HEK293 (cell line): ENCODE measurements around the gene TBL1XR1.

Experiments used
- CTCF ChIA-PET: fragments of 350-600 bp; formaldehyde crosslinking; extraction: SDS; loops from one replicate; lab custom pipeline; 2021; ENCODE audit warnings: antibody characterized with exemption; lab: Yijun Ruan, JAX
- POLR2A ChIA-PET: fragments of 300-600 bp; formaldehyde crosslinking; extraction: SDS; loops from one replicate; lab custom pipeline; 2020; ENCODE audit warnings: antibody characterized with exemption, inconsistent platforms; lab: Yijun Ruan, JAX
- H3K27ac ChIP-seq: fragments of 200-500 bp; sonication (Bioruptor generic); 2 replicates; pipeline ENCODE4 v1.5.1; 2014; ENCODE audit warnings: low read depth, low read length, control low read depth, inconsistent platforms; ENCODE audit errors: extremely low read depth
- H3K36me3 ChIP-seq, 2 experiments: fragments of 200-500 bp in 1 of 2; sonication (Bioruptor generic) in 1 of 2; 1 replicate in 1 of 2; 2 replicates in 1 of 2; pipeline ENCODE4 v1.5.1; 2014 to 2017; ENCODE audit warnings: inconsistent platforms in 2 of 2, low read length in 2 of 2; ENCODE audit not compliant: control insufficient read depth in 2 of 2, insufficient read depth in 1 of 2
- H3K4me1 ChIP-seq: fragments of 200-500 bp; sonication (Bioruptor generic); 2 replicates; pipeline ENCODE4 v1.5.1; 2014; ENCODE audit warnings: mild to moderate bottlenecking, low read length, inconsistent platforms; ENCODE audit not compliant: control insufficient read depth, insufficient read depth
- H3K4me3 ChIP-seq: 2 replicates; pipeline ENCODE4 v1.5.1; 2011; ENCODE audit warnings: low read depth, mild to moderate bottlenecking, control low read depth, low read length, moderate library complexity
- H3K9me3 ChIP-seq: fragments of 200-500 bp; sonication (Bioruptor generic); 2 replicates; pipeline ENCODE4 v1.5.1; 2014; ENCODE audit warnings: low read depth, low read length, inconsistent platforms; ENCODE audit not compliant: control insufficient read depth, insufficient read depth
- KLF10 ChIP-seq: fragments of 450-650 bp; IDR thresholded peaks from 2 replicates; pipeline ENCODE4 v1.5.1; 2018; ENCODE audit warnings: missing biosample characterization, mild to moderate bottlenecking, missing genetic modification characterization
- REST ChIP-seq: fragments of 450-650 bp; formaldehyde crosslinking; IDR thresholded peaks from 2 replicates; pipeline ENCODE4 v1.5.1; 2016; ENCODE audit warnings: missing biosample characterization, missing genetic modification characterization
- YY1 ChIP-seq: fragments of 450-650 bp; formaldehyde crosslinking; IDR thresholded peaks from 2 replicates; pipeline ENCODE4 v1.5.1; 2018; ENCODE audit warnings: missing biosample characterization, missing genetic modification characterization
- ZBTB20 ChIP-seq: fragments of 450-650 bp; formaldehyde crosslinking; IDR thresholded peaks from 2 replicates; pipeline ENCODE4 v1.5.1; 2016; ENCODE audit warnings: missing biosample characterization, missing genetic modification characterization
- ZBTB21 ChIP-seq: fragments of 450-650 bp; formaldehyde crosslinking; IDR thresholded peaks from 2 replicates; pipeline ENCODE4 v1.5.1; 2017; ENCODE audit warnings: missing biosample characterization, missing genetic modification characterization
- ZFHX2 ChIP-seq: fragments of 450-650 bp; formaldehyde crosslinking; conservative IDR thresholded peaks from 2 replicates; pipeline ENCODE4 v1.5.1; 2016; ENCODE audit warnings: missing biosample characterization, missing genetic modification characterization
- ZNF19 ChIP-seq: fragments of 450-650 bp; formaldehyde crosslinking; IDR thresholded peaks from 2 replicates; pipeline ENCODE4; 2016; ENCODE audit warnings: missing biosample characterization, missing genetic modification characterization, low read depth
- ZNF2 ChIP-seq: fragments of 450-650 bp; formaldehyde crosslinking; IDR thresholded peaks from 2 replicates; pipeline ENCODE4 v1.5.1; 2016; ENCODE audit warnings: missing biosample characterization, missing genetic modification characterization
- ZNF24 ChIP-seq: fragments of 450-650 bp; formaldehyde crosslinking; IDR thresholded peaks from 2 replicates; pipeline ENCODE4 v1.5.1; 2016; ENCODE audit warnings: missing biosample characterization, missing genetic modification characterization
- ZNF292 ChIP-seq: fragments of 450-650 bp; formaldehyde crosslinking; IDR thresholded peaks from 2 replicates; pipeline ENCODE4 v1.5.1; 2016; ENCODE audit warnings: low read depth, missing biosample characterization, missing genetic modification characterization, borderline replicate concordance
- ZNF366 ChIP-seq: fragments of 450-650 bp; formaldehyde crosslinking; conservative IDR thresholded peaks from 2 replicates; pipeline ENCODE4 v1.5.1; 2016; ENCODE audit warnings: missing biosample characterization, missing genetic modification characterization
- ZNF394 ChIP-seq: fragments of 450-650 bp; formaldehyde crosslinking; IDR thresholded peaks from 2 replicates; pipeline ENCODE4 v1.5.1; 2016; ENCODE audit warnings: missing biosample characterization, missing genetic modification characterization, mild to moderate bottlenecking, moderate library complexity, borderline replicate concordance
- ZNF510 ChIP-seq: fragments of 450-650 bp; formaldehyde crosslinking; IDR thresholded peaks from 2 replicates; pipeline ENCODE4 v1.5.1; 2018; ENCODE audit warnings: mild to moderate bottlenecking, missing genetic modification characterization, missing biosample characterization; ENCODE audit not compliant: insufficient replicate concordance
- ZNF555 ChIP-seq: fragments of 450-650 bp; formaldehyde crosslinking; conservative IDR thresholded peaks from 2 replicates; pipeline ENCODE4 v1.5.1; 2017; ENCODE audit warnings: missing biosample characterization, mild to moderate bottlenecking, missing genetic modification characterization, inconsistent platforms
- ZNF777 ChIP-seq: fragments of 450-650 bp; formaldehyde crosslinking; IDR thresholded peaks from 2 replicates; pipeline ENCODE4 v1.5.1; 2017; ENCODE audit warnings: missing biosample characterization, missing genetic modification characterization, borderline replicate concordance
- ZNF792 ChIP-seq: fragments of 450-650 bp; formaldehyde crosslinking; IDR thresholded peaks from 2 replicates; pipeline ENCODE4 v1.5.1; 2016; ENCODE audit warnings: missing biosample characterization, missing genetic modification characterization
- ZXDB ChIP-seq: fragments of 450-650 bp; formaldehyde crosslinking; IDR thresholded peaks from 2 replicates; pipeline ENCODE4 v1.5.1; 2016; ENCODE audit warnings: missing biosample characterization, missing genetic modification characterization
- TF ChIP-seq, protein P1 (sequence below): fragments of 450-650 bp; formaldehyde crosslinking; IDR thresholded peaks from 2 replicates; pipeline ENCODE4 v1.5.1; 2016; ENCODE audit warnings: missing biosample characterization, missing genetic modification characterization
- TF ChIP-seq, protein P2 (sequence below): fragments of 450-650 bp; formaldehyde crosslinking; IDR thresholded peaks from 2 replicates; pipeline ENCODE4 v1.5.1; 2017; ENCODE audit warnings: missing biosample characterization, missing genetic modification characterization

Gene TBL1XR1

DNA sequence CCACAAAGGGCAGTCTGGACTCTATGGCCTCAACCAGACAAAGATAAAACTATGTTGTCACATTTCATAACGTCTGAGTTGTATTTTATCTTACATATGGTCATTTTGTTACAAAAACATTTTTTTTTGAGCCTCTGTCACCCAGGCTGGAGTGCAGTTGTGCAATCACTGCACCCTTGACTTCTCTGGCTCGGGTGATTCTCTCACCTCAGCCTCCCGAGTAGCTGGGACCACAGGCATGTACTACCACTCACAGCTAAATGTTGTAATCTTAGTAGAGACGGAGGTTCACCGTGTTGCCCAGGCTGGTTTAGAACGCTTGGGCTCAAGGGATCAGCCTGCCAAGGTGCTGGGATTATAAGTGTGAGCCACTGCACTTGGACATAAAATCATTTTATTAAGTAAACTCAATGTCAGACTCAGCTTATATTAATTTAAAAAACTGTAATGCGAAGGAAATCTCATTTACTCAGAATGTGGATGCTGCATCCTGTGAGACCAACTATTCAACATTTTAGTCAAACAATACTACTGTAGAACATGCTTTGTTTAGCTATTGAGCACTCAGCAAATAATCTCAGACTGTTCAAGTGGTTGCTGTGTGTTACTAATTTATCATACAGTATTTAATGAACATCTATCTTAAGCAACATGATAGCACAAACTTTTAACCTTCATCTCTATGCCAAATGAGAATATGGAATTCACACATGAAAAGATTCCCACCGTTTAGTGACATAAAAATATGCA lies 209.2 kb downstream of the TBL1XR1 start (continued):
- TF ChIP-seq ZBTB20 (tag by site-specific recombination): no peak
- no peak for TF ChIP-seq ZNF394 (tag by site-specific recombination)
- no peak for TF ChIP-seq ZNF2 (tag by site-specific recombination)
- TF ChIP-seq ZNF24 (tag by site-specific recombination): no peak
- TF ChIP-seq, protein P1, sequence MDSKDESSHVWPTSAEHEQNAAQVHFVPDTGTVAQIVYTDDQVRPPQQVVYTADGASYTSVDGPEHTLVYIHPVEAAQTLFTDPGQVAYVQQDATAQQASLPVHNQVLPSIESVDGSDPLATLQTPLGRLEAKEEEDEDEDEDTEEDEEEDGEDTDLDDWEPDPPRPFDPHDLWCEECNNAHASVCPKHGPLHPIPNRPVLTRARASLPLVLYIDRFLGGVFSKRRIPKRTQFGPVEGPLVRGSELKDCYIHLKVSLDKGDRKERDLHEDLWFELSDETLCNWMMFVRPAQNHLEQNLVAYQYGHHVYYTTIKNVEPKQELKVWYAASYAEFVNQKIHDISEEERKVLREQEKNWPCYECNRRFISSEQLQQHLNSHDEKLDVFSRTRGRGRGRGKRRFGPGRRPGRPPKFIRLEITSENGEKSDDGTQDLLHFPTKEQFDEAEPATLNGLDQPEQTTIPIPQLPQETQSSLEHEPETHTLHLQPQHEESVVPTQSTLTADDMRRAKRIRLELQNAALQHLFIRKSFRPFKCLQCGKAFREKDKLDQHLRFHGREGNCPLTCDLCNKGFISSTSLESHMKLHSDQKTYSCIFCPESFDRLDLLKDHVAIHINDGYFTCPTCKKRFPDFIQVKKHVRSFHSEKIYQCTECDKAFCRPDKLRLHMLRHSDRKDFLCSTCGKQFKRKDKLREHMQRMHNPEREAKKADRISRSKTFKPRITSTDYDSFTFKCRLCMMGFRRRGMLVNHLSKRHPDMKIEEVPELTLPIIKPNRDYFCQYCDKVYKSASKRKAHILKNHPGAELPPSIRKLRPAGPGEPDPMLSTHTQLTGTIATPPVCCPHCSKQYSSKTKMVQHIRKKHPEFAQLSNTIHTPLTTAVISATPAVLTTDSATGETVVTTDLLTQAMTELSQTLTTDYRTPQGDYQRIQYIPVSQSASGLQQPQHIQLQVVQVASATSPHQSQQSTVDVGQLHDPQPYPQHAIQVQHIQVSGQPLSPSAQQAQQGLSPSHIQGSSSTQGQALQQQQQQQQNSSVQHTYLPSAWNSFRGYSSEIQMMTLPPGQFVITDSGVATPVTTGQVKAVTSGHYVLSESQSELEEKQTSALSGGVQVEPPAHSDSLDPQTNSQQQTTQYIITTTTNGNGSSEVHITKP (tag by site-specific recombination): no peak

DNA sequence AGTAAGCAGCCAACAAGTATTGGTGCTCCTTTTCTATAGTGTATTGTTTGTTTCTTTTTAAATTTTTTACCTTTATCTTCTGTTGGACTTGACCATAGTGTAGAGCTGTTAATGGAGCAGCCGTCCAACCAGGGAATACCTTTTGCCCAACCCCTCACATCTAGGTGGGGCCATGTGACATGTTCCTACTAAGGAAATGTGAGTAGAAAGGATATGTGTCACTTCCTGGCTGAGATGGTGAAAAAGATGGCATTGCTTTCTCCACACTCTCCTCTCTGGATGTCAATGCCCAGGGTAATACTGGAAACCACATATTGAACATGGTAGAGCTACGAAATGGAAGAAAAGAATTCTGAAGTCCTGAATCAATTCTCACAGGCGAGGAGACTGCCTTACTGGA lies 218.8 kb downstream of the TBL1XR1 start:
- TF ChIP-seq ZNF292 (no peak), ZBTB21 (tag by site-specific recombination) (no peak)
- TF ChIP-seq, protein P2, sequence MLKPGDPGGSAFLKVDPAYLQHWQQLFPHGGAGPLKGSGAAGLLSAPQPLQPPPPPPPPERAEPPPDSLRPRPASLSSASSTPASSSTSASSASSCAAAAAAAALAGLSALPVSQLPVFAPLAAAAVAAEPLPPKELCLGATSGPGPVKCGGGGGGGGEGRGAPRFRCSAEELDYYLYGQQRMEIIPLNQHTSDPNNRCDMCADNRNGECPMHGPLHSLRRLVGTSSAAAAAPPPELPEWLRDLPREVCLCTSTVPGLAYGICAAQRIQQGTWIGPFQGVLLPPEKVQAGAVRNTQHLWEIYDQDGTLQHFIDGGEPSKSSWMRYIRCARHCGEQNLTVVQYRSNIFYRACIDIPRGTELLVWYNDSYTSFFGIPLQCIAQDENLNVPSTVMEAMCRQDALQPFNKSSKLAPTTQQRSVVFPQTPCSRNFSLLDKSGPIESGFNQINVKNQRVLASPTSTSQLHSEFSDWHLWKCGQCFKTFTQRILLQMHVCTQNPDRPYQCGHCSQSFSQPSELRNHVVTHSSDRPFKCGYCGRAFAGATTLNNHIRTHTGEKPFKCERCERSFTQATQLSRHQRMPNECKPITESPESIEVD (tag by site-specific recombination): no peak
- ChIA-PET CTCF (interaction anchor here (0.6 kb wide), 1 partner anchor 33 kb away, joined by 3 read pairs; no protein-coding TSS in a partner anchor), POLR2A (no interaction called here)
- no peaks in the 10 kb centered on the region for H3K4me1 ChIP-seq
- no peak overlapping the region for H3K27ac ChIP-seq
- no peak overlapping the region for H3K4me3 ChIP-seq
- no peaks in the 10 kb centered on the region for H3K9me3 ChIP-seq
- no peaks in the 10 kb centered on the region for H3K36me3 ChIP-seq

DNA sequence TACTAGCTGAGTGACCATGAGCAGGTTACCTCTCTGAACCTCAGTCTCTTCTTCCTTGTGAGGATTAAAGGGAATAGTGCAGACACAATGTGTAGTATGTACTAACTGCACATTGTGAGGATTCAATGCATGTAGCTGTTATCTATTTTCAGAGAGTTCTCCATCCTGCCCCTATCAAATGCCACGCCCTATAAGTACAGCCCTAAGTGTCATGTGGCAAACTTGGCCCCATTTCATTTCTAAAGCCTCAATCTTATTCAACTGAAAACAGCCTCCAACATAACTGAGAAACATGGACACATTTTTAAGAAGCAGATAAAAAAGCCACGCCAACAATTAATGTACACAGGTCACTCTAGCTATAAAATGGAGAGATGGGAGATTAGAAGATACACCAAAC lies 220.0 kb downstream of the TBL1XR1 start:
- H3K4me3 ChIP-seq: no peak overlapping the region
- no peaks in the 10 kb centered on the region for H3K4me1 ChIP-seq
- TF ChIP-seq KLF10 (tag by site-specific recombination) (no peak), ZNF19 (tag by site-specific recombination) (no peak), YY1 (tag by site-specific recombination) (no peak), ZNF366 (no peak)
- H3K36me3 ChIP-seq: no peaks in the 10 kb centered on the region
- H3K27ac ChIP-seq: no peak overlapping the region
- POLR2A ChIA-PET: no interaction called here
- no peaks in the 10 kb centered on the region for H3K9me3 ChIP-seq
- CTCF ChIA-PET: no interaction called here

GRCh38 chr3:176976586-176976985 lies 220.7 kb downstream of the TBL1XR1 start:
- CTCF ChIA-PET: interaction anchor here (0.5 kb wide), 1 partner anchor 430 kb away, joined by 3 read pairs; no protein-coding TSS in a partner anchor
- TF ChIP-seq ZXDB (tag by site-specific recombination) (no peak), ZNF510 (tag by site-specific recombination) (no peak), ZNF777 (tag by site-specific recombination) (no peak), REST (tag by site-specific recombination) (no peak), ZNF555 (tag by site-specific recombination) (no peak), ZNF292 (no peak), ZFHX2 (tag by site-specific recombination) (no peak), ZNF792 (tag by site-specific recombination) (no peak)

More at GRCh38 chr3:176976586-176976985, 220.7 kb downstream of the TBL1XR1 start:
- no peaks in the 10 kb centered on the region for H3K9me3 ChIP-seq
- H3K4me3 ChIP-seq: no peak overlapping the region
- no peak overlapping the region for H3K27ac ChIP-seq
- POLR2A ChIA-PET: no interaction called here
- H3K4me1 ChIP-seq: no peaks in the 10 kb centered on the region
- H3K36me3 ChIP-seq: no peaks in the 10 kb centered on the region
